DOHH2 (cell line): ENCODE data around the gene KCNIP4.

ENCODE experiments used
- H3F3A ChIP-seq: fragments of 200-600 bp; sonication (generic), shearing (Covaris generic); 2 replicates; pipeline ENCODE4 v1.6.0; 2016; ENCODE audit warnings: antibody characterized with exemption, mild to moderate bottlenecking; ENCODE audit not compliant: control insufficient read depth, insufficient read depth
- H3K27ac ChIP-seq: fragments of 200-600 bp; sonication (generic); 2 replicates; pipeline ENCODE4 v1.5.1; 2014; ENCODE audit warnings: low read depth, mild to moderate bottlenecking, low read length, moderate library complexity
- H3K27me3 ChIP-seq: fragments of 200-600 bp; sonication (generic); 2 replicates; pipeline ENCODE4 v1.6.1; 2014; ENCODE audit warnings: mild to moderate bottlenecking, low read length, mixed read lengths; ENCODE audit not compliant: control insufficient read depth
- H3K36me3 ChIP-seq: fragments of 200-600 bp; sonication (generic); 2 replicates; pipeline ENCODE4 v1.6.1; 2014; ENCODE audit warnings: mild to moderate bottlenecking, low read length, moderate library complexity, mixed read lengths; ENCODE audit not compliant: control insufficient read depth
- H3K4me1 ChIP-seq: fragments of 200-600 bp; sonication (generic); 2 replicates; pipeline ENCODE4 v1.6.1; 2014; ENCODE audit warnings: mild to moderate bottlenecking, low read length, mixed read lengths; ENCODE audit not compliant: control insufficient read depth
- H3K4me2 ChIP-seq: fragments of 200-600 bp; sonication (generic); 2 replicates; pipeline ENCODE4 v1.6.0; 2014; ENCODE audit warnings: mild to moderate bottlenecking, low read length, moderate library complexity
- H3K4me3 ChIP-seq: fragments of 200-600 bp; sonication (generic); 2 replicates; pipeline ENCODE4 v1.5.1; 2014; ENCODE audit warnings: mild to moderate bottlenecking, low read length, mixed read lengths
- H3K79me2 ChIP-seq: fragments of 200-600 bp; sonication (generic); 2 replicates; pipeline ENCODE4 v1.6.1; 2014; ENCODE audit warnings: mild to moderate bottlenecking, low read length, mixed read lengths; ENCODE audit not compliant: control insufficient read depth
- H3K9me2 ChIP-seq: fragments of 200-600 bp; sonication (generic); replicated peaks from 2 replicates; pipeline ENCODE4 v1.6.1; 2014; ENCODE audit warnings: mild to moderate bottlenecking, low read length, mixed read lengths; ENCODE audit not compliant: control insufficient read depth
- H3K9me3 ChIP-seq: fragments of 200-600 bp; sonication (generic); 2 replicates; pipeline ENCODE4 v1.6.1; 2014; ENCODE audit warnings: antibody characterized with exemption, low read length, mixed read lengths; ENCODE audit not compliant: control insufficient read depth, insufficient read depth
- H4K20me1 ChIP-seq: fragments of 200-600 bp; sonication (generic); 2 replicates; pipeline ENCODE4 v1.6.0; 2014; ENCODE audit warnings: low read depth, mild to moderate bottlenecking, antibody characterized with exemption, low read length, moderate library complexity; ENCODE audit not compliant: control insufficient read depth, insufficient read depth
- CTCF ChIP-seq: fragments of 200-600 bp; sonication (generic); IDR thresholded peaks from one replicate; pipeline ENCODE4 v1.5.1; 2014; ENCODE audit warnings: antibody characterized with exemption, mild to moderate bottlenecking, low read depth, low read length; ENCODE audit not compliant: poor library complexity, severe bottlenecking
- EZH2phosphoT487 ChIP-seq: fragments of 200-600 bp; sonication (generic); IDR thresholded peaks from 2 replicates; pipeline ENCODE4 v1.6.1; 2017; ENCODE audit warnings: borderline replicate concordance, mild to moderate bottlenecking, antibody characterized with exemption, low read length, moderate library complexity, mixed read lengths

KCNIP4 gene

GRCh38 chr4:21678711-21679110 is 269.9 kb downstream of the KCNIP4 start:
- H3K9me3 ChIP-seq, result peaks cover 4% of the 10 kb centered on the region; the same call in 1 of the 2 replicates
- H4K20me1 ChIP-seq, result no peaks in the 10 kb centered on the region
- H3K4me1 ChIP-seq, result no peaks in the 10 kb centered on the region
- H3K79me2 ChIP-seq, result no peaks in the 10 kb centered on the region
- H3K4me3 ChIP-seq, result no peak overlapping the region
- H3K27ac ChIP-seq, result no peak overlapping the region
- no peak overlapping the region for H3K4me2 ChIP-seq
- no peak for TF ChIP-seq EZH2phosphoT487
- TF ChIP-seq CTCF, result no peak
- H3F3A ChIP-seq, result no peaks in the 10 kb centered on the region
- no peaks in the 10 kb centered on the region for H3K9me2 ChIP-seq
- H3K36me3 ChIP-seq, result no peaks in the 10 kb centered on the region
- H3K27me3 ChIP-seq, result no peaks in the 10 kb centered on the region

GRCh38 chr4:21677173-21677572 is 271.4 kb downstream of the KCNIP4 start:
- H4K20me1 ChIP-seq, result no peaks in the 10 kb centered on the region
- H3K79me2 ChIP-seq, result no peaks in the 10 kb centered on the region
- H3K27ac ChIP-seq, result no peak overlapping the region
- no peaks in the 10 kb centered on the region for H3F3A ChIP-seq
- H3K27me3 ChIP-seq, result no peaks in the 10 kb centered on the region
- H3K9me2 ChIP-seq, result no peaks in the 10 kb centered on the region
- peaks cover 2% of the 10 kb centered on the region; the same call in 1 of the 2 replicates for H3K9me3 ChIP-seq
- H3K4me1 ChIP-seq, result no peaks in the 10 kb centered on the region
- H3K4me3 ChIP-seq, result no peak overlapping the region
- TF ChIP-seq EZH2phosphoT487, result no peak
- no peaks in the 10 kb centered on the region for H3K36me3 ChIP-seq
- H3K4me2 ChIP-seq, result no peak overlapping the region

- Histone ChIP-seq H3F3A (no peaks in the 10 kb centered on the region), H3K36me3 (no peaks in the 10 kb centered on the region), H3K4me2 (no peak overlapping the region), H3K27me3 (no peaks in the 10 kb centered on the region), H3K4me1 (no peaks in the 10 kb centered on the region), H3K9me2 (no peaks in the 10 kb centered on the region), H3K27ac (no peak overlapping the region), H3K79me2 (no peaks in the 10 kb centered on the region), H3K4me3 (no peak overlapping the region), H4K20me1 (no peaks in the 10 kb centered on the region), H3K9me3 (no peaks in the 10 kb centered on the region)
- TF ChIP-seq CTCF (no peak), EZH2phosphoT487 (no peak)
Measured at GRCh38 chr4:21664355-21664754, 284.2 kb downstream of the KCNIP4 start.

GRCh38 chr4:21656832-21657231 is 291.7 kb downstream of the KCNIP4 start:
- H3K9me3 ChIP-seq, result no peaks in the 10 kb centered on the region
- no peaks in the 10 kb centered on the region for H3K36me3 ChIP-seq
- H3K4me1 ChIP-seq, result no peaks in the 10 kb centered on the region
- TF ChIP-seq CTCF (no peak), EZH2phosphoT487 (no peak)
- no peak overlapping the region for H3K4me3 ChIP-seq
- no peaks in the 10 kb centered on the region for H3K9me2 ChIP-seq
- H4K20me1 ChIP-seq, result no peaks in the 10 kb centered on the region
- H3K27me3 ChIP-seq, result no peaks in the 10 kb centered on the region
- no peak overlapping the region for H3K27ac ChIP-seq
- no peaks in the 10 kb centered on the region for H3F3A ChIP-seq
- no peaks in the 10 kb centered on the region for H3K79me2 ChIP-seq
- no peak overlapping the region for H3K4me2 ChIP-seq
